Large intestine (tissue), 3 donors: ENCODE measurements around the gene NR2F1. TPM values are rescaled to one million over a fixed set of nuclear protein-coding genes. Genes with fewer than 3 reads are reported as not detected.

Experiments
- DNase-seq, 2 donors: peaks; one replicate each; pipeline versions ENCODE4 v3.0.0 to v3.0.0-alpha.2; 2013
- H3K27ac ChIP-seq: one replicate; pipeline ENCODE4 v1.5.1; 2013; ENCODE audit warnings: low read length
- H3K27me3 ChIP-seq: 2 replicates; pipeline ENCODE4 v1.6.1; 2013; ENCODE audit warnings: low read length; ENCODE audit not compliant: control insufficient read depth, insufficient read depth
- H3K36me3 ChIP-seq: 2 replicates; pipeline ENCODE4 v1.6.1; 2013; ENCODE audit warnings: low read length; ENCODE audit not compliant: control insufficient read depth, insufficient read depth
- H3K4me1 ChIP-seq: one replicate; pipeline ENCODE4 v1.6.1; 2013; ENCODE audit warnings: low read length; ENCODE audit not compliant: control insufficient read depth, insufficient read depth
- H3K4me3 ChIP-seq: one replicate; pipeline ENCODE4 v1.5.1; 2013; ENCODE audit warnings: low read length
- H3K9me3 ChIP-seq: one replicate; pipeline ENCODE4 v1.6.1; 2013; ENCODE audit warnings: mild to moderate bottlenecking, low read depth, low read length, moderate library complexity; ENCODE audit not compliant: control insufficient read depth
- WGBS: methylation state at CpG from one replicate; pipeline ENCODE4 v1.1.5; 2013; ENCODE audit warnings: low lambda C conversion rate; ENCODE audit not compliant: insufficient coverage; 5-methylcytosine and 5-hydroxymethylcytosine counted together
- polyA plus RNA-seq: library from polyadenylated mRNA; unstranded; fragments of 120-200 nt; gene quantifications from one replicate; pipeline ENCODE4 v1.2.1, GENCODE V29; 2013

Gene NR2F1
- polyA plus RNA-seq, 1 donor: 7.6 TPM

- H3K36me3 ChIP-seq: no peaks in the 10 kb centered on the region
- H3K27ac ChIP-seq: no peak overlapping the region
- H3K9me3 ChIP-seq: peaks cover 20% of the 10 kb centered on the region
- no peak for DNase-seq
- peaks cover 24% of the 10 kb centered on the region for H3K4me1 ChIP-seq
- 61% methylated on average over 3 of the region's 25 CpGs for WGBS
- no peak overlapping the region for H3K4me3 ChIP-seq
- H3K27me3 ChIP-seq: peaks cover 97% of the 10 kb centered on the region
These were observed 4.9 kb upstream of the NR2F1 start for GRCh38 chr5:93577854-93578812.

- peaks cover 30% of the 10 kb centered on the region for H3K4me1 ChIP-seq
- peak in 1 of 2 donors; percentile 31 for DNase-seq
- no CpG with 5 or more reads among the region's 49 CpGs for WGBS
- peaks cover 20% of the 10 kb centered on the region for H3K9me3 ChIP-seq
- H3K36me3 ChIP-seq: no peaks in the 10 kb centered on the region
- peaks cover 96% of the 10 kb centered on the region for H3K27me3 ChIP-seq
- H3K4me3 ChIP-seq: peak overlapping the region; percentile 47
- H3K27ac ChIP-seq: no peak overlapping the region
These were observed 4.0 kb upstream of the NR2F1 start for GRCh38 chr5:93578813-93579691.

- no CpG with 5 or more reads among the region's 32 CpGs for WGBS
- no peak for DNase-seq
- Histone ChIP-seq H3K4me1 (peaks cover 30% of the 10 kb centered on the region), H3K9me3 (peaks cover 20% of the 10 kb centered on the region), H3K27ac (peak overlapping the region; percentile 36), H3K4me3 (peak overlapping the region; percentile 47), H3K36me3 (no peaks in the 10 kb centered on the region), H3K27me3 (peaks cover 90% of the 10 kb centered on the region)
These were observed 3.3 kb upstream of the NR2F1 start for GRCh38 chr5:93579692-93580062.

- Histone ChIP-seq H3K9me3 (peaks cover 20% of the 10 kb centered on the region), H3K36me3 (no peaks in the 10 kb centered on the region), H3K27me3 (peaks cover 86% of the 10 kb centered on the region), H3K27ac (peak overlapping the region; percentile 36), H3K4me1 (peaks cover 30% of the 10 kb centered on the region), H3K4me3 (peak overlapping the region; percentile 47)
- peak in 1 of 2 donors; percentile 55 for DNase-seq
- 7% methylated on average over 6 of the region's 73 CpGs for WGBS
These were observed 2.7 kb upstream of the NR2F1 start for GRCh38 chr5:93580063-93580926.

- WGBS: 0% methylated on average over 1 of the region's 41 CpGs
- peaks cover 30% of the 10 kb centered on the region for H3K4me1 ChIP-seq
- H3K36me3 ChIP-seq: no peaks in the 10 kb centered on the region
- DNase-seq: no peak
- H3K27ac ChIP-seq: peak within 1 kb of the TSS; percentile 36
- H3K9me3 ChIP-seq: peaks cover 20% of the 10 kb centered on the region
- peak within 1 kb of the TSS; percentile 47 for H3K4me3 ChIP-seq
- H3K27me3 ChIP-seq: peaks cover 85% of the 10 kb centered on the region
These were observed 2.0 kb upstream of the NR2F1 start, which contains the start of gene NR2F1-AS1 for GRCh38 chr5:93580927-93581445. TSS of gene NR2F1-AS1 (minus strand) at chr5:93581219.

GRCh38 chr5:93582167-93582462 is 907 bp upstream of the NR2F1 start:
- H3K4me1 ChIP-seq: peaks cover 30% of the 10 kb centered on the region
- H3K4me3 ChIP-seq: no peak overlapping the region
- peaks cover 85% of the 10 kb centered on the region for H3K27me3 ChIP-seq
- no peaks in the 10 kb centered on the region for H3K36me3 ChIP-seq
- no peak for DNase-seq
- H3K9me3 ChIP-seq: peaks cover 20% of the 10 kb centered on the region
- WGBS: no CpG with 5 or more reads among the region's 2 CpGs
- H3K27ac ChIP-seq: no peak overlapping the region

GRCh38 chr5:93583439-93583767 is 381 bp downstream of the NR2F1 start:
- 0% methylated on average over 1 of the region's 4 CpGs for WGBS
- Histone ChIP-seq H3K27me3 (peaks cover 84% of the 10 kb centered on the region), H3K36me3 (no peaks in the 10 kb centered on the region), H3K27ac (no peak overlapping the region), H3K4me1 (peaks cover 30% of the 10 kb centered on the region), H3K9me3 (peaks cover 29% of the 10 kb centered on the region), H3K4me3 (peak overlapping the region; percentile 29)
- no peak for DNase-seq

- H3K27me3 ChIP-seq: peaks cover 83% of the 10 kb centered on the region
- H3K27ac ChIP-seq: no peak overlapping the region
- WGBS: 0% methylated on average over 6 of the region's 110 CpGs
- peaks cover 29% of the 10 kb centered on the region for H3K9me3 ChIP-seq
- no peaks in the 10 kb centered on the region for H3K36me3 ChIP-seq
- peak overlapping the region; percentile 29 for H3K4me3 ChIP-seq
- H3K4me1 ChIP-seq: peaks cover 30% of the 10 kb centered on the region
- peak in 1 of 2 donors; percentile 55 for DNase-seq
These were observed 960 bp downstream of the NR2F1 start for GRCh38 chr5:93583768-93584595.

GRCh38 chr5:93584596-93585040 is 1.6 kb downstream of the NR2F1 start:
- WGBS: no CpG with 5 or more reads among the region's 48 CpGs
- Histone ChIP-seq H3K27me3 (peaks cover 83% of the 10 kb centered on the region), H3K27ac (no peak overlapping the region), H3K36me3 (no peaks in the 10 kb centered on the region), H3K4me3 (no peak overlapping the region), H3K4me1 (peaks cover 25% of the 10 kb centered on the region), H3K9me3 (peaks cover 24% of the 10 kb centered on the region)
- no peak for DNase-seq
